T-helper 1 cell treated with Interleukin-12 subunit alpha and Interleukin-12 subunit beta and Interleukin-4 antibody, amounts not matched to agents 30 μg/mL and 1 μg/mL, for 36 hours (primary cell): ENCODE data around the gene AK4.

Experiments used
- H3K27ac Mint-ChIP-seq: one replicate; pipeline ENCODE4 v1.8.0; 2021; ENCODE audit warnings: mild to moderate bottlenecking, mixed read lengths
- H3K27me3 Mint-ChIP-seq: one replicate; pipeline ENCODE4 v1.8.0; 2021; ENCODE audit warnings: low read depth, mixed read lengths
- H3K36me3 Mint-ChIP-seq: one replicate; pipeline ENCODE4 v1.8.0; 2021; ENCODE audit warnings: low read depth, mixed read lengths
- H3K4me1 Mint-ChIP-seq: one replicate; pipeline ENCODE4 v1.8.0; 2021; ENCODE audit warnings: low read depth, mixed read lengths
- H3K4me3 Mint-ChIP-seq: one replicate; pipeline ENCODE4 v1.8.0; 2021; ENCODE audit warnings: mild to moderate bottlenecking, moderate library complexity, mixed read lengths
- H3K9me3 Mint-ChIP-seq: one replicate; pipeline ENCODE4 v1.8.0; 2021; ENCODE audit warnings: mixed read lengths

The AK4 gene

GRCh38 chr1:65177457-65177856, 29.5 kb downstream of the AK4 start:
- peaks cover 4% of the 10 kb centered on the region for H3K36me3 Mint-ChIP-seq
- H3K4me1 Mint-ChIP-seq: peaks cover 18% of the 10 kb centered on the region
- no peak overlapping the region for H3K27ac Mint-ChIP-seq
- H3K27me3 Mint-ChIP-seq: no peaks in the 10 kb centered on the region
- no peaks in the 10 kb centered on the region for H3K9me3 Mint-ChIP-seq
- no peak overlapping the region for H3K4me3 Mint-ChIP-seq

GRCh38 chr1:65178235-65178634, 30.2 kb downstream of the AK4 start:
- Mint-ChIP-seq H3K4me3 (no peak overlapping the region), H3K27me3 (no peaks in the 10 kb centered on the region), H3K27ac (no peak overlapping the region)

GRCh38 chr1:65179148-65179547, 31.1 kb downstream of the AK4 start:
- no peak overlapping the region for H3K4me3 Mint-ChIP-seq
- peaks cover 9% of the 10 kb centered on the region for H3K4me1 Mint-ChIP-seq
- peaks cover 4% of the 10 kb centered on the region for H3K36me3 Mint-ChIP-seq
- H3K27ac Mint-ChIP-seq: no peak overlapping the region
- H3K9me3 Mint-ChIP-seq: no peaks in the 10 kb centered on the region
- H3K27me3 Mint-ChIP-seq: no peaks in the 10 kb centered on the region

More at GRCh38 chr1:65178235-65178634, 30.2 kb downstream of the AK4 start:
- H3K4me1 Mint-ChIP-seq: peaks cover 16% of the 10 kb centered on the region
- peaks cover 4% of the 10 kb centered on the region for H3K36me3 Mint-ChIP-seq
- H3K9me3 Mint-ChIP-seq: no peaks in the 10 kb centered on the region

- peaks cover 6% of the 10 kb centered on the region for H3K4me1 Mint-ChIP-seq
- H3K36me3 Mint-ChIP-seq: peaks cover 2% of the 10 kb centered on the region
- H3K4me3 Mint-ChIP-seq: no peak overlapping the region
- no peak overlapping the region for H3K27ac Mint-ChIP-seq
- H3K27me3 Mint-ChIP-seq: no peaks in the 10 kb centered on the region
- H3K9me3 Mint-ChIP-seq: no peaks in the 10 kb centered on the region
Measured at GRCh38 chr1:65180977-65181376, 33.0 kb downstream of the AK4 start.

GRCh38 chr1:65182658-65183268, 34.8 kb downstream of the AK4 start:
- H3K27ac Mint-ChIP-seq: no peak overlapping the region
- no peaks in the 10 kb centered on the region for H3K9me3 Mint-ChIP-seq
- no peak overlapping the region for H3K4me3 Mint-ChIP-seq
- H3K4me1 Mint-ChIP-seq: peaks cover 6% of the 10 kb centered on the region
- H3K36me3 Mint-ChIP-seq: peaks cover 2% of the 10 kb centered on the region
- H3K27me3 Mint-ChIP-seq: no peaks in the 10 kb centered on the region

- peaks cover 8% of the 10 kb centered on the region for H3K4me1 Mint-ChIP-seq
- no peaks in the 10 kb centered on the region for H3K9me3 Mint-ChIP-seq
- H3K36me3 Mint-ChIP-seq: peaks cover 24% of the 10 kb centered on the region
- no peak overlapping the region for H3K27ac Mint-ChIP-seq
- H3K4me3 Mint-ChIP-seq: no peak overlapping the region
- no peaks in the 10 kb centered on the region for H3K27me3 Mint-ChIP-seq
Measured at GRCh38 chr1:65189576-65190115, 41.6 kb downstream of the AK4 start.

GRCh38 chr1:65190229-65190628, 42.2 kb downstream of the AK4 start:
- no peaks in the 10 kb centered on the region for H3K27me3 Mint-ChIP-seq
- peaks cover 7% of the 10 kb centered on the region for H3K4me1 Mint-ChIP-seq
- no peak overlapping the region for H3K27ac Mint-ChIP-seq
- no peaks in the 10 kb centered on the region for H3K9me3 Mint-ChIP-seq
- H3K4me3 Mint-ChIP-seq: no peak overlapping the region
- peaks cover 24% of the 10 kb centered on the region for H3K36me3 Mint-ChIP-seq

GRCh38 chr1:65193129-65193695, 45.2 kb downstream of the AK4 start:
- no peaks in the 10 kb centered on the region for H3K27me3 Mint-ChIP-seq
- peaks cover 17% of the 10 kb centered on the region for H3K4me1 Mint-ChIP-seq
- H3K36me3 Mint-ChIP-seq: peaks cover 34% of the 10 kb centered on the region
- no peak overlapping the region for H3K4me3 Mint-ChIP-seq
- H3K27ac Mint-ChIP-seq: no peak overlapping the region
- no peaks in the 10 kb centered on the region for H3K9me3 Mint-ChIP-seq

GRCh38 chr1:65195495-65196417, 47.8 kb downstream of the AK4 start:
- Mint-ChIP-seq H3K9me3 (no peaks in the 10 kb centered on the region), H3K36me3 (peaks cover 35% of the 10 kb centered on the region), H3K4me1 (peaks cover 13% of the 10 kb centered on the region), H3K4me3 (no peak overlapping the region), H3K27ac (no peak overlapping the region), H3K27me3 (no peaks in the 10 kb centered on the region)

- no peaks in the 10 kb centered on the region for H3K9me3 Mint-ChIP-seq
- peaks cover 33% of the 10 kb centered on the region for H3K36me3 Mint-ChIP-seq
- no peaks in the 10 kb centered on the region for H3K27me3 Mint-ChIP-seq
- peak overlapping the region; percentile 8 for H3K27ac Mint-ChIP-seq
- H3K4me3 Mint-ChIP-seq: no peak overlapping the region
- peaks cover 21% of the 10 kb centered on the region for H3K4me1 Mint-ChIP-seq
Measured at GRCh38 chr1:65196926-65197325, 48.9 kb downstream of the AK4 start.

- Mint-ChIP-seq H3K4me3 (no peak overlapping the region), H3K27me3 (no peaks in the 10 kb centered on the region), H3K36me3 (peaks cover 30% of the 10 kb centered on the region), H3K4me1 (peaks cover 21% of the 10 kb centered on the region), H3K9me3 (no peaks in the 10 kb centered on the region), H3K27ac (no peak overlapping the region)
Measured at GRCh38 chr1:65197636-65198035, 49.6 kb downstream of the AK4 start.

GRCh38 chr1:65198096-65198495, 50.1 kb downstream of the AK4 start:
- H3K4me3 Mint-ChIP-seq: no peak overlapping the region
- H3K27me3 Mint-ChIP-seq: no peaks in the 10 kb centered on the region
- H3K4me1 Mint-ChIP-seq: peaks cover 21% of the 10 kb centered on the region
- H3K36me3 Mint-ChIP-seq: peaks cover 29% of the 10 kb centered on the region
- H3K9me3 Mint-ChIP-seq: no peaks in the 10 kb centered on the region
- no peak overlapping the region for H3K27ac Mint-ChIP-seq

- peaks cover 22% of the 10 kb centered on the region for H3K4me1 Mint-ChIP-seq
- no peaks in the 10 kb centered on the region for H3K9me3 Mint-ChIP-seq
- H3K27ac Mint-ChIP-seq: no peak overlapping the region
- no peaks in the 10 kb centered on the region for H3K27me3 Mint-ChIP-seq
- H3K36me3 Mint-ChIP-seq: peaks cover 22% of the 10 kb centered on the region
- no peak overlapping the region for H3K4me3 Mint-ChIP-seq
Measured at GRCh38 chr1:65200411-65200810, 52.4 kb downstream of the AK4 start.

GRCh38 chr1:65206836-65207235, 58.8 kb downstream of the AK4 start:
- Mint-ChIP-seq H3K4me1 (peaks cover 34% of the 10 kb centered on the region), H3K27me3 (no peaks in the 10 kb centered on the region), H3K4me3 (peak overlapping the region; percentile 38), H3K9me3 (no peaks in the 10 kb centered on the region), H3K36me3 (peaks cover 2% of the 10 kb centered on the region), H3K27ac (peak overlapping the region; percentile 42)
